GM12878 (cell line): ENCODE results near the gene HAPLN2.

ENCODE experiments used
- BMI1 ChIP-seq: fragments of 450-650 bp; IDR thresholded peaks from 2 replicates; pipeline ENCODE4 v1.6.1; 2016; ENCODE audit warnings: mild to moderate bottlenecking, moderate library complexity, borderline replicate concordance
- HDAC2 ChIP-seq: fragments of 200-600 bp; sonication (generic); IDR thresholded peaks from 2 replicates; pipeline ENCODE4 v1.6.1; 2017
- HDAC6 ChIP-seq: fragments of 200-600 bp; sonication (generic); IDR thresholded peaks from one replicate; pipeline ENCODE4 v1.8.0; 2017; ENCODE audit warnings: antibody characterized with exemption; ENCODE audit not compliant: unreplicated experiment
- MXI1 ChIP-seq: fragments of 150-350 bp; IDR thresholded peaks from 2 replicates; pipeline ENCODE4 v1.6.1; 2011; ENCODE audit warnings: low read depth, mild to moderate bottlenecking, inconsistent platforms, low read length, improper control_type of control experiment
- NBN ChIP-seq: fragments of 450-650 bp; IDR thresholded peaks from 2 replicates; pipeline ENCODE4 v1.6.1; 2016
- ZNF384 ChIP-seq: IDR thresholded peaks from 2 replicates; pipeline ENCODE4 v1.6.1; 2012; ENCODE audit warnings: low read depth, mild to moderate bottlenecking, low read length, improper control_type of control experiment, borderline replicate concordance
- TF ChIP-seq, protein P1 (sequence below): IDR thresholded peaks from 2 replicates; pipeline ENCODE4 v1.6.1; 2012; ENCODE audit warnings: mild to moderate bottlenecking, low read depth, low read length
- TF ChIP-seq, protein P2 (sequence below): IDR thresholded peaks from 2 replicates; pipeline ENCODE4 v1.6.1; 2011; ENCODE audit warnings: mild to moderate bottlenecking, low read depth, low read length, moderate library complexity; ENCODE audit not compliant: insufficient replicate concordance
- TF ChIP-seq, protein P3 (sequence below): fragments of 450-650 bp; conservative IDR thresholded peaks from 2 replicates; pipeline ENCODE4 v1.6.1; 2017; ENCODE audit warnings: mild to moderate bottlenecking, moderate library complexity

DNA sequence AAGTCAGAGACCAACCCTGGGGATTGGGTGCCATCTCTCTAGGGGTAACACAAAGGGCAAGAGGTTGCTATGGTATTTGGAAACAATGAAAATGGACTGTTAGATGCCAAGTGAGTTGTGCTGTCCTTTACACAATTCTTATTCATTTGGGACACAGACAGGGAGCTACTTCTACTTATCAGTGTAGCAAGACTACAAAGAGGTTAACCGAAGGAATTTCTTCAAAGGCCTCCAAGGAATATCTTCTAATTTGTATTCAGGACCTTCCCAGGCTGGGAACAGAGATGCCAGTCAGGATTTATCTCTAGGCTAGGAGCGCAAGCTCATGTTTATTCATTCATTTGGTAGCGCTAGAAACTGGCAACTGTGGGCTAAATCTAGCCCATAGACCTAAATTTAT, 25.0 kb upstream of the HAPLN2 start:
- TF ChIP-seq BMI1 (no peak), ZNF384 (no peak), NBN (no peak), HDAC6 (no peak), HDAC2 (no peak), MXI1 (no peak)
- TF ChIP-seq, protein P1, sequence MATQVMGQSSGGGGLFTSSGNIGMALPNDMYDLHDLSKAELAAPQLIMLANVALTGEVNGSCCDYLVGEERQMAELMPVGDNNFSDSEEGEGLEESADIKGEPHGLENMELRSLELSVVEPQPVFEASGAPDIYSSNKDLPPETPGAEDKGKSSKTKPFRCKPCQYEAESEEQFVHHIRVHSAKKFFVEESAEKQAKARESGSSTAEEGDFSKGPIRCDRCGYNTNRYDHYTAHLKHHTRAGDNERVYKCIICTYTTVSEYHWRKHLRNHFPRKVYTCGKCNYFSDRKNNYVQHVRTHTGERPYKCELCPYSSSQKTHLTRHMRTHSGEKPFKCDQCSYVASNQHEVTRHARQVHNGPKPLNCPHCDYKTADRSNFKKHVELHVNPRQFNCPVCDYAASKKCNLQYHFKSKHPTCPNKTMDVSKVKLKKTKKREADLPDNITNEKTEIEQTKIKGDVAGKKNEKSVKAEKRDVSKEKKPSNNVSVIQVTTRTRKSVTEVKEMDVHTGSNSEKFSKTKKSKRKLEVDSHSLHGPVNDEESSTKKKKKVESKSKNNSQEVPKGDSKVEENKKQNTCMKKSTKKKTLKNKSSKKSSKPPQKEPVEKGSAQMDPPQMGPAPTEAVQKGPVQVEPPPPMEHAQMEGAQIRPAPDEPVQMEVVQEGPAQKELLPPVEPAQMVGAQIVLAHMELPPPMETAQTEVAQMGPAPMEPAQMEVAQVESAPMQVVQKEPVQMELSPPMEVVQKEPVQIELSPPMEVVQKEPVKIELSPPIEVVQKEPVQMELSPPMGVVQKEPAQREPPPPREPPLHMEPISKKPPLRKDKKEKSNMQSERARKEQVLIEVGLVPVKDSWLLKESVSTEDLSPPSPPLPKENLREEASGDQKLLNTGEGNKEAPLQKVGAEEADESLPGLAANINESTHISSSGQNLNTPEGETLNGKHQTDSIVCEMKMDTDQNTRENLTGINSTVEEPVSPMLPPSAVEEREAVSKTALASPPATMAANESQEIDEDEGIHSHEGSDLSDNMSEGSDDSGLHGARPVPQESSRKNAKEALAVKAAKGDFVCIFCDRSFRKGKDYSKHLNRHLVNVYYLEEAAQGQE: no peak
- TF ChIP-seq, protein P2, sequence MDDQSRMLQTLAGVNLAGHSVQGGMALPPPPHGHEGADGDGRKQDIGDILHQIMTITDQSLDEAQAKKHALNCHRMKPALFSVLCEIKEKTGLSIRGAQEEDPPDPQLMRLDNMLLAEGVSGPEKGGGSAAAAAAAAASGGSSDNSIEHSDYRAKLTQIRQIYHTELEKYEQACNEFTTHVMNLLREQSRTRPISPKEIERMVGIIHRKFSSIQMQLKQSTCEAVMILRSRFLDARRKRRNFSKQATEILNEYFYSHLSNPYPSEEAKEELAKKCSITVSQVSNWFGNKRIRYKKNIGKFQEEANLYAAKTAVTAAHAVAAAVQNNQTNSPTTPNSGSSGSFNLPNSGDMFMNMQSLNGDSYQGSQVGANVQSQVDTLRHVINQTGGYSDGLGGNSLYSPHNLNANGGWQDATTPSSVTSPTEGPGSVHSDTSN: no peak
- TF ChIP-seq, protein P3, sequence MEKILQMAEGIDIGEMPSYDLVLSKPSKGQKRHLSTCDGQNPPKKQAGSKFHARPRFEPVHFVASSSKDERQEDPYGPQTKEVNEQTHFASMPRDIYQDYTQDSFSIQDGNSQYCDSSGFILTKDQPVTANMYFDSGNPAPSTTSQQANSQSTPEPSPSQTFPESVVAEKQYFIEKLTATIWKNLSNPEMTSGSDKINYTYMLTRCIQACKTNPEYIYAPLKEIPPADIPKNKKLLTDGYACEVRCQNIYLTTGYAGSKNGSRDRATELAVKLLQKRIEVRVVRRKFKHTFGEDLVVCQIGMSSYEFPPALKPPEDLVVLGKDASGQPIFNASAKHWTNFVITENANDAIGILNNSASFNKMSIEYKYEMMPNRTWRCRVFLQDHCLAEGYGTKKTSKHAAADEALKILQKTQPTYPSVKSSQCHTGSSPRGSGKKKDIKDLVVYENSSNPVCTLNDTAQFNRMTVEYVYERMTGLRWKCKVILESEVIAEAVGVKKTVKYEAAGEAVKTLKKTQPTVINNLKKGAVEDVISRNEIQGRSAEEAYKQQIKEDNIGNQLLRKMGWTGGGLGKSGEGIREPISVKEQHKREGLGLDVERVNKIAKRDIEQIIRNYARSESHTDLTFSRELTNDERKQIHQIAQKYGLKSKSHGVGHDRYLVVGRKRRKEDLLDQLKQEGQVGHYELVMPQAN: no peak
